HEK293T (cell line): ENCODE results near the gene TNFAIP2.

ENCODE experiments used
- CTCF ChIA-PET: fragments of 350-600 bp; formaldehyde crosslinking; extraction: SDS; loops from one replicate; lab custom pipeline; 2021; ENCODE audit warnings: antibody characterized with exemption, inconsistent platforms; lab: Yijun Ruan, JAX
- POLR2A ChIA-PET: fragments of 350-600 bp; formaldehyde crosslinking; extraction: SDS; loops from one replicate; lab custom pipeline; 2020; ENCODE audit warnings: antibody characterized with exemption, inconsistent platforms; lab: Yijun Ruan, JAX
- DNase-seq: peaks from one replicate; pipeline ENCODE4 v3.0.0; 2012; ENCODE audit warnings: mixed read lengths; ENCODE audit errors: extremely low spot score
- ARNT ChIP-seq: fragments of 450-650 bp; IDR thresholded peaks from 2 replicates; pipeline ENCODE4 v1.6.1; 2017; ENCODE audit warnings: mild to moderate bottlenecking
- BHLHE40 ChIP-seq: fragments of 450-650 bp; IDR thresholded peaks from 2 replicates; pipeline ENCODE4 v1.6.1; 2016; ENCODE audit warnings: mild to moderate bottlenecking, moderate library complexity, borderline replicate concordance
- CTBP1 ChIP-seq: fragments of 450-650 bp; IDR thresholded peaks from 2 replicates; pipeline ENCODE4 v1.6.1; 2016; ENCODE audit warnings: borderline replicate concordance
- ELF4 ChIP-seq: fragments of 450-650 bp; IDR thresholded peaks from 2 replicates; pipeline ENCODE4 v1.6.1; 2017; ENCODE audit warnings: antibody characterized with exemption
- FOXA1 ChIP-seq: fragments of 450-650 bp; IDR thresholded peaks from 2 replicates; pipeline ENCODE4 v1.6.1; 2016; ENCODE audit warnings: mild to moderate bottlenecking
- FOXK2 ChIP-seq: fragments of 450-650 bp; IDR thresholded peaks from 2 replicates; pipeline ENCODE4 v1.6.1; 2016; ENCODE audit warnings: mild to moderate bottlenecking
- FOXM1 ChIP-seq: fragments of 450-650 bp; IDR thresholded peaks from 2 replicates; pipeline ENCODE4 v1.6.1; 2017; ENCODE audit warnings: mild to moderate bottlenecking, borderline replicate concordance
- HDGF ChIP-seq: fragments of 450-650 bp; IDR thresholded peaks from 2 replicates; pipeline ENCODE4 v1.6.1; 2017; ENCODE audit warnings: antibody characterized with exemption, borderline replicate concordance
- L3MBTL2 ChIP-seq: fragments of 450-650 bp; conservative IDR thresholded peaks from 2 replicates; pipeline ENCODE4 v1.6.1; 2016; ENCODE audit warnings: mild to moderate bottlenecking
- LEF1 ChIP-seq: fragments of 450-650 bp; IDR thresholded peaks from 2 replicates; pipeline ENCODE4 v1.6.1; 2017; ENCODE audit warnings: mild to moderate bottlenecking, borderline replicate concordance
- NFRKB ChIP-seq: fragments of 450-650 bp; IDR thresholded peaks from 2 replicates; pipeline ENCODE4 v1.6.1; 2016; ENCODE audit warnings: mild to moderate bottlenecking, moderate library complexity
- SP1 ChIP-seq: fragments of 450-650 bp; IDR thresholded peaks from 2 replicates; pipeline ENCODE4 v1.6.1; 2017
- SUZ12 ChIP-seq: fragments of 450-650 bp; IDR thresholded peaks from 2 replicates; pipeline ENCODE4 v1.6.1; 2016; ENCODE audit warnings: mild to moderate bottlenecking
- TARDBP ChIP-seq: fragments of 450-650 bp; IDR thresholded peaks from 2 replicates; pipeline ENCODE4 v1.6.1; 2016
- ZNF384 ChIP-seq: fragments of 450-650 bp; IDR thresholded peaks from 2 replicates; pipeline ENCODE4 v1.6.1; 2016
- TF ChIP-seq, protein P1 (sequence below): fragments of 450-650 bp; IDR thresholded peaks from 2 replicates; pipeline ENCODE4 v1.6.1; 2016

Gene TNFAIP2

DNA sequence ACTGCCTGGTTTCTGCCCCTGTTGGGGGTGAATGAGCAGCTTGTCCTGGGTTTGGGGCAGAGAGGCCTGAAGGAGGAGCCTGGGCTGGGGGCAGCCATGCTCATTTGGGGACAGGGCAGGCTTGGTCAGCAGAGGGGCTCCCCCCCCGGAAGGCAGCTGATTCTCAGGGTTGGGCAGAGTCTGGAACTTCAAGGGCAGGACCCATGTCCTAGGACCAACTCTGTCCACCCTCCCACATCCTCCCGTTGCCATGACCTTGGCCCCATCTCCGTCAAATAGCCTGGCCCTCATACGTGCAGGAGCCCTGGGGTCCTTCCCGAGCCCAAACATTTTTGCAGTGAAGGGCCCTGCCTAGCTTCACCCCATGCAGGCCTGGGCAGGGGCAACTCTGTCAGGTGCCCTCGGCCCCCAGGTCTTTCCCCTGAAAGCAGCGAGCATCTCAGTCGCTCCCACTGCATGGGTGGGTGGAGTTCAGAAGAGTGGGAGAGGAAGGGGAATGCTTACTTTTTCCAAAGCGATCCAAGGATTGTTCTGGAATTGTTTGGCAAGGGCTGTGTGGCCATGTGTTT lies 32.6 kb downstream of the TNFAIP2 start:
- CTCF ChIA-PET: no interaction called here
- POLR2A ChIA-PET: no interaction called here
- DNase-seq: no peak
- no peak for TF ChIP-seq CTBP1
- TF ChIP-seq L3MBTL2: no peak

DNA sequence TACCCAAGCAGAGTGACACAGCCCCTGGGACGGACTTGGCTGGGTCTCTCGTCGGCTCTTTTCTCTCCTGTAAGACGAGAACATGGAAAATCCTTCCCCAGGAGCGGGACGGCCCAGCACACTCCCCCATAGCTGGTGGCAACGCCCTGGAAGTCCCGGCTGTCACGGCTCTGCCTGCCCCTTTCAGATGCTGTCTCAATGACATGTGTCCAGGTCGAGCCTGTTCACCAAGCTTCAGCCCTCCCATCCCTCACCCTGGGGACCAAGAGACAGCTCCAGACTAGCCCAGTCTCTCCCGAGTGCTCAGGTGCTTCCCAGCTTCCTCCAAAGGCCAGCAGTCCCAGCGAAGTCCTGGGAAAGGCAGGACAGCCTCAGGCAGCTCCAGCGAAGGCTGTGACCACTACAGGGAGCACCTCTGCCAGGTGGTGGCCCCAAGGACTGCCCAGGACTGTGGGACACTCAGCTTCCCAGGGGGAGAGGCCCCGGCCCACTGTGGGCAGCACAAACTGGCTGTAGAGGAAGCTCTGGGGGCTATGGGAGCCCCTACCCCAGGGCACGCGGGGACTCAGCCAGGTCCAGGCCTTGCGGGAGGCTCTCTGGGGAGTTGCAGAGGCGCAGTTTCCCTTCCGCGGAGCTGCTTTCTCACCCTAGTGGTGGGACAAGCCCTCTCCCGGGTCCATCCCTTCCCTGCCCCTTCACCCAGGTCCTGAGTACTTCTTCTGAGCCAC lies 33.6 kb downstream of the TNFAIP2 start:
- CTCF ChIA-PET: interaction anchor here (1.6 kb wide), 1 partner anchor 16 kb away, joined by 3 read pairs; no protein-coding TSS in a partner anchor
- TF ChIP-seq NFRKB: no peak
- TF ChIP-seq TARDBP: no peak
- TF ChIP-seq ELF4: no peak
- no peak for TF ChIP-seq FOXA1
- no peak for TF ChIP-seq LEF1
- no peak for TF ChIP-seq CTBP1
- no peak for TF ChIP-seq SP1
- TF ChIP-seq FOXM1: no peak
- TF ChIP-seq SUZ12: no peak
- POLR2A ChIA-PET: interaction anchor here (0.7 kb wide), 1 partner anchor 178 kb away, joined by 3 read pairs; the partner anchor contains the start of gene EIF5
- DNase-seq: no peak

DNA sequence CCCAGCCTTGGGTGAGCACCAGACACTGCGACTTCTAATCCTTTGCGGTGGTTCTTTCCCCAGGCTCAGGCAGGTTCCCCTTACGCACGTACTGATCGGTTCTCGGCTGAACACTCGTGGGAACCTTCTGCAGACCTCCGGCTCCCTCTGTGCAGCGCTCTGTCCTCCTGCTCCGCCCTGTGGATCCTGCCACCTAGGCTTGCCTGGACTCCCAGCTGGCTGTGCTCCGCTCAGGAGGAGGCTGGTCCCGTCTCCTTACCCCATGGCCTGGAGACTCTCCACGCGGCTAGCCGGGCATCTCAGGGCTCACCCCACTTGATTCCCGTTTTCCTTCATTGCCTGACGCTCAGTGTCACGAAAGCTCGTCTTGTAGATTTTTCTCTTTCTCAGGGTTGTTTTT lies 34.7 kb downstream of the TNFAIP2 start:
- DNase-seq: no peak
- POLR2A ChIA-PET: no interaction called here
- TF ChIP-seq ELF4: no peak
- no peak for TF ChIP-seq NFRKB
- no peak for TF ChIP-seq HDGF
- TF ChIP-seq, protein P1, sequence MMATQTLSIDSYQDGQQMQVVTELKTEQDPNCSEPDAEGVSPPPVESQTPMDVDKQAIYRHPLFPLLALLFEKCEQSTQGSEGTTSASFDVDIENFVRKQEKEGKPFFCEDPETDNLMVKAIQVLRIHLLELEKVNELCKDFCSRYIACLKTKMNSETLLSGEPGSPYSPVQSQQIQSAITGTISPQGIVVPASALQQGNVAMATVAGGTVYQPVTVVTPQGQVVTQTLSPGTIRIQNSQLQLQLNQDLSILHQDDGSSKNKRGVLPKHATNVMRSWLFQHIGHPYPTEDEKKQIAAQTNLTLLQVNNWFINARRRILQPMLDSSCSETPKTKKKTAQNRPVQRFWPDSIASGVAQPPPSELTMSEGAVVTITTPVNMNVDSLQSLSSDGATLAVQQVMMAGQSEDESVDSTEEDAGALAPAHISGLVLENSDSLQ: no peak
- TF ChIP-seq CTBP1: no peak
- TF ChIP-seq ARNT: no peak
- TF ChIP-seq LEF1: no peak
- TF ChIP-seq ZNF384: no peak
- no peak for TF ChIP-seq SUZ12
- no peak for TF ChIP-seq FOXA1
- no peak for TF ChIP-seq SP1
- no peak for TF ChIP-seq FOXK2
- CTCF ChIA-PET: interaction anchor here (1.6 kb wide), 1 partner anchor 17 kb away, joined by 3 read pairs; no protein-coding TSS in a partner anchor

DNA sequence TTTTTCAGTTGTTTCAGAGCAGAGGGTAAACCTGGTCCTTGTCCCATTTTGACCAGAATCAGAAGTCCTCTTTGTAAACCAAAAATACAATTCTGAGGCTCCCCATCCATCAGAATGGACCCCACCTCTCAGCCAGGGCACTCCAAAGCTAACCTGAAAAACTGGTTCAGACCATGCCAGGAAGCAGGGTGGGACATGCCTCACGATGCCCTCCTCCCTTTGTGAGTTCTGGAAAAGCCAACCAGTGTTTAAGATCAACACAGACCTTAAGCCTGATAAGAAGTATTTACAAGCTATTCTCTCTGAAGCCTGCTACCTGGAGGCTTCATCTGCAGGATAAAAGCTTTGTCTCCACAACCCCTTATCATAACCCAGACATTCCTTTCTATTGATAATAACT lies 35.4 kb downstream of the TNFAIP2 start:
- CTCF ChIA-PET: interaction anchor here (0.9 kb wide), 1 partner anchor 17 kb away, joined by 3 read pairs; no protein-coding TSS in a partner anchor

DNA sequence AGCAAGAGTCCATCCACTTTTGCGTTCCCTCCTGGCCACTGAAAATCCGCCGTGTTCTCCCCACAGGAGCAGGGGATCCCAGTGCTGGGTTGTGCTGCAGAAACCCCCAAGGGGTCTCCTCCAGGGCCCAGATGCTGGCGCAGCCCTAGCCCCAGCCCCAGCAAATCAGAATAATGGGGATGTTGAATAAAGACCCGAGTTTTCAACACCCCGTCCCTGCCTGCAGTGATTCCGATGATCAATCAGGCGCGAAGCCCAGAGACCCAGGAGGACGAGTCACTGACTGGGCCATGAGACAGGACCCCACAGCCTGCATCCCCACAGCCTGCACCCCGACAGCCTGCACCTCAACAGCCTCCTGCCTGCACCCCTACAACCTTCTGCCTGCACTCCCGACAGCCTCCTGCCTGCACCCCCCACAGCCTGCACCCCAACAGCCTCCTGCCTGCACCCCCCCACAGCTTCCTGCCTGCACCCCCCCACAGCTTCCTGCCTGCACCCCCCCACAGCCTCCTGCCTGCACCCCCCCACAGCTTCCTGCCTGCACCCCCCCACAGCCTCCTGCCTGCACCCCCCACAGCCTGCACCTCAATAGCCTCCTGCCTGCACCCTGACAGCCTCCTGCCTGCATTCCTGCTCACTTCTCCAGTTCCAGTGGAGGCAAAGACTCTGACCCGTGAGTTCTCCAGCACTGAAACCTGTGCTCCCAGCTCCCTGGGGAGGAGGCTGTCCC lies 37.2 kb downstream of the TNFAIP2 start:
- no peak for DNase-seq
- ChIA-PET CTCF (no interaction called here), POLR2A (no interaction called here)
- no peak for TF ChIP-seq L3MBTL2
- no peak for TF ChIP-seq ZNF384
- no peak for TF ChIP-seq FOXM1
- no peak for TF ChIP-seq TARDBP
- TF ChIP-seq SUZ12: no peak
- no peak for TF ChIP-seq NFRKB
- TF ChIP-seq ELF4: no peak
- TF ChIP-seq HDGF: no peak
- no peak for TF ChIP-seq ARNT

More for the DNA sequence above, 35.4 kb downstream of the TNFAIP2 start:
- no peak for DNase-seq
- POLR2A ChIA-PET: no interaction called here
- TF ChIP-seq FOXA1: no peak

DNA sequence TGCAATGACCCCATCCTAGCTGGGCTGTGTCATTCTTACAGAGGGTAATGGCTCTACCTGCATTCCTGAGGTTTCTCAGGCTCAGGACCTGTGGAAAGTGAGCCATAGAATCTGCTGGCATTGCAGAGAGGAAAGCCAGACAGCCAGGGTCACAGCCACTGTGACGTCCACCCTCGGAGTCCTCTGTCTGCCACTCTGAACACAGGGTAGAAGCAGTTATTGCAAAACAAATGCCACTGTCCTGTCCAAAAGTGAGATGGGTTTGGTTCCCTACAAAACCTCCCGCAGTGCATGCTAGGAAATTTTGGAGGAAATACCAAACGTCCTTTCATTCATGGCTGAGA lies 37.8 kb downstream of the TNFAIP2 start:
- ChIA-PET POLR2A (no interaction called here), CTCF (no interaction called here)
- TF ChIP-seq SUZ12: no peak
- no peak for TF ChIP-seq ARNT
- TF ChIP-seq LEF1: no peak
- TF ChIP-seq ELF4: no peak
- TF ChIP-seq FOXA1: no peak
- DNase-seq: no peak

DNA sequence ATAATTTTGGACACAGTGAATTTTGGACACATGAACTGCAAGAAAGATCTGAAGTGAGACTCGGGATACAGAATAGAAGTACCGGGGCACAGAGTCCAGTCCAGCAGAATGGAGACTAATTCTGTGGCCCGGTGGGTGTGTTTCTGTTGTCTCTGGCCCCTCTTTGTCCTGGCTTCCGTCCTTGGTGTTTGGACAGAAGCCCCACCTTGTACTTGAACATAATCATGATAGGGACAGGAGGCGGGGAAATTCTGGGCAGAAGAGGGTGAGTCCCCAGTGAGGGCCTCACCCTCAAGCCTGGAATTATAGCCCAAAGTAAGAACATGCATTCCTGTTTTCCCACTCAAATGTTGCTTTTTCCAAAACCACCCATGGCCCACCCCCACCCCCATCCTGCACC lies 39.9 kb downstream of the TNFAIP2 start:
- no peak for TF ChIP-seq SP1
- no peak for TF ChIP-seq NFRKB
- no peak for TF ChIP-seq L3MBTL2
- no peak for TF ChIP-seq ARNT
- TF ChIP-seq ELF4: no peak
- TF ChIP-seq ZNF384: no peak
- TF ChIP-seq, protein P1: no peak
- TF ChIP-seq FOXA1: no peak
- TF ChIP-seq CTBP1: no peak
- no peak for TF ChIP-seq SUZ12
- no peak for TF ChIP-seq HDGF
- no peak for TF ChIP-seq LEF1
- TF ChIP-seq FOXK2: no peak
- no peak for TF ChIP-seq FOXM1
- no peak for TF ChIP-seq BHLHE40
- no peak for TF ChIP-seq TARDBP
- ChIA-PET POLR2A (no interaction called here), CTCF (no interaction called here)
- DNase-seq: no peak
